Panc1 (cell line): ENCODE data around the gene BRSK1. TPM values are rescaled to one million over a fixed set of nuclear protein-coding genes. Genes with fewer than 3 reads are reported as not detected.

Experiments used
- ATAC-seq: fragments of 200-7000 bp; cut with Tn5 transposase; 2 replicates; pipeline ENCODE4 v1.9.1; 2020; ENCODE audit warnings: mild to moderate bottlenecking, moderate library complexity
- BruUV-seq: library from RNA; stranded (reverse); fragments of 400-500 nt; replicated peaks from 2 replicates; lab custom pipeline; 2021; lab: Mats Ljungman, UMichigan
- CTCF ChIA-PET: fragments of 300-600 bp; sonication (Branson Sonifier 250); formaldehyde crosslinking; loops from one replicate; lab custom pipeline; 2022; ENCODE audit warnings: antibody characterized with exemption; lab: Charles Lee
- POLR2A ChIA-PET: fragments of 300-600 bp; sonication (Branson Sonifier 250); formaldehyde crosslinking; loops from one replicate; lab custom pipeline; 2022; ENCODE audit warnings: antibody characterized with exemption; lab: Charles Lee
- DNase-seq: peaks from one replicate; pipeline ENCODE4 v3.0.0-alpha.2; 2010; ENCODE audit warnings: low read depth, low spot score
- H3K27ac ChIP-seq: 2 replicates; pipeline ENCODE4 v1.5.1; 2011; ENCODE audit warnings: mild to moderate bottlenecking, low read length, inconsistent platforms
- H3K27me3 ChIP-seq: fragments of 200-500 bp; sonication (Bioruptor generic); 2 replicates; pipeline ENCODE4 v1.6.0; 2014; ENCODE audit warnings: low read length, inconsistent platforms; ENCODE audit not compliant: control insufficient read depth, insufficient read depth
- H3K36me3 ChIP-seq: fragments of 200-500 bp; sonication (Bioruptor generic); 2 replicates; pipeline ENCODE4 v1.5.1; 2014; ENCODE audit warnings: inconsistent platforms, mild to moderate bottlenecking, low read length, moderate library complexity; ENCODE audit not compliant: control insufficient read depth, insufficient read depth
- H3K4me1 ChIP-seq: 2 replicates; pipeline ENCODE4 v1.5.1; 2011; ENCODE audit warnings: inconsistent platforms, mild to moderate bottlenecking, low read length, moderate library complexity; ENCODE audit not compliant: control insufficient read depth, insufficient read depth
- H3K4me3 ChIP-seq, 2 experiments: 2 replicates each; pipeline ENCODE4 v1.5.1; 2011 to 2012; ENCODE audit warnings: low read depth in 2 of 2, low read length in 2 of 2, mild to moderate bottlenecking in 2 of 2, inconsistent platforms in 1 of 2, moderate library complexity in 1 of 2
- H3K9me3 ChIP-seq: fragments of 200-500 bp; sonication (Bioruptor generic); 2 replicates; pipeline ENCODE4 v1.5.1; 2014; ENCODE audit warnings: low read depth, mild to moderate bottlenecking, inconsistent platforms, low read length, moderate library complexity; ENCODE audit not compliant: control insufficient read depth, insufficient read depth
- POLR2AphosphoS5 ChIP-seq: IDR thresholded peaks from 2 replicates; pipeline ENCODE4 v1.6.1; 2012; ENCODE audit warnings: mild to moderate bottlenecking, low read depth, low read length, moderate library complexity
- SIN3A ChIP-seq: IDR thresholded peaks from 2 replicates; pipeline ENCODE4 v1.6.1; 2012; ENCODE audit warnings: low read depth, mild to moderate bottlenecking, low read length, moderate library complexity, borderline replicate concordance; ENCODE audit not compliant: insufficient read depth
- TCF7L2 ChIP-seq: IDR thresholded peaks from 2 replicates; pipeline ENCODE4 v1.6.1; 2011; ENCODE audit warnings: mild to moderate bottlenecking, low read depth, low read length, inconsistent platforms
- in situ Hi-C: cut with HindIII; loops from 2 replicates; pipeline ENCODE4 v1.10.0; 2016; ENCODE audit warnings: low sequenced_read_pairs, low pct_unique_long_range_greater_than_20kb
- intact Hi-C: fragments of 100-400 bp; cut with micrococcal nuclease; formaldehyde crosslinking; loops from one replicate; pipeline ENCODE4 v1.10.0; 2022; ENCODE audit not compliant: unreplicated experiment
- total RNA-seq: library from RNA; stranded (reverse); gene quantifications from one replicate; pipeline ENCODE4 v1.2.1, GENCODE V29; 2021; ENCODE audit not compliant: unreplicated experiment
- TF ChIP-seq, protein P1 (sequence below): fragments of 450-650 bp; IDR thresholded peaks from 2 replicates; pipeline ENCODE4 v1.5.1; 2017; ENCODE audit warnings: mild to moderate bottlenecking
- TF ChIP-seq, protein P2 (sequence below), 2 experiments: IDR thresholded peaks; 2 replicates each; pipeline ENCODE4 v1.6.1; 2011 to 2012; ENCODE audit warnings: low read depth in 2 of 2, control low read depth in 1 of 2, low read length in 1 of 2, mild to moderate bottlenecking in 1 of 2, moderate library complexity in 1 of 2; ENCODE audit not compliant: insufficient read depth in 1 of 2

The BRSK1 gene
- total RNA-seq, 1 experiment from 2014 or later: 7.9 TPM

DNA sequence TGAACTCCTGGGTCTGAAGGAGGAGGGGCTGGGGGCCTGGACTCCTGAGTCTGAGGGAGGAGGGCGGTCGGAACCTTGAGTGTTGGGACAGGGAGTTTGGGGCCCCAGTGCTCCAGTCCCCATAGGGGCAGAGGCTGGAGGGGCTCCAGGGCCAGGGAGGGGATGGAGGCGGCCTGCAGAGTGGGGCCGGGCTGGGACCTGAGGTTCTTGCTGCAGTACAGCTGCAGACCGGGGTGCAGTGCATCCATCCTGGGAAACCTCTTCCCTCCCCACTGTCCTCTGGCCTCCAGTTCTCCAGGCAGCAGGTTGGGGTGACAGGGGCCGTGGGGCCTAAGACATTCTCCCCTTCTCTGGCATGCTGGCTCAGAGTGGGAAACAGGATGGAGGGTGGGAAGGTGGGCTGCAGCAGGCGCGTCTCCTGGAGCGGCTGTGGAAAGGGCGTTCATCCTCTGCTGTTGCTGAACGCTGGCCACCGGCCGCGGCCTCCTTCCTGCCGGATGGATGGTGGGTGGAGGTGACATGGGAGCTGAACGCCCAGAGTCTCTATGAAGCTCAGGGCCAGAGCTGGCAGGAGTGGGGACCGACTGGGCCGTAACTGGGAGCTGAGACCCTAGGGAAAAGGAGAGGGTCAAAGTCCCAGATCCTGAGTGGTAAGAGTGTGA, 1.6 kb downstream of the BRSK1 start:
- ATAC-seq: peak; percentile 43
- Histone ChIP-seq H3K4me3 (peak overlapping the region in 1 of 2 experiments; percentile 26; a peak in 3 of 4 replicates), H3K4me1 (peaks cover 19% of the 10 kb centered on the region), H3K27ac (no peak overlapping the region), H3K27me3 (no peaks in the 10 kb centered on the region), H3K9me3 (no peaks in the 10 kb centered on the region), H3K36me3 (no peaks in the 10 kb centered on the region)
- POLR2A ChIA-PET: interaction anchor here (0.7 kb wide), 1 partner anchor 78 kb away, joined by 12 read pairs; no protein-coding TSS in a partner anchor
- CTCF ChIA-PET: no interaction called here
- in situ Hi-C loops (no loop called here), intact Hi-C loops (no loop called here)
- no peak for DNase-seq
- no peak for TF ChIP-seq POLR2AphosphoS5
- TF ChIP-seq, protein P1, sequence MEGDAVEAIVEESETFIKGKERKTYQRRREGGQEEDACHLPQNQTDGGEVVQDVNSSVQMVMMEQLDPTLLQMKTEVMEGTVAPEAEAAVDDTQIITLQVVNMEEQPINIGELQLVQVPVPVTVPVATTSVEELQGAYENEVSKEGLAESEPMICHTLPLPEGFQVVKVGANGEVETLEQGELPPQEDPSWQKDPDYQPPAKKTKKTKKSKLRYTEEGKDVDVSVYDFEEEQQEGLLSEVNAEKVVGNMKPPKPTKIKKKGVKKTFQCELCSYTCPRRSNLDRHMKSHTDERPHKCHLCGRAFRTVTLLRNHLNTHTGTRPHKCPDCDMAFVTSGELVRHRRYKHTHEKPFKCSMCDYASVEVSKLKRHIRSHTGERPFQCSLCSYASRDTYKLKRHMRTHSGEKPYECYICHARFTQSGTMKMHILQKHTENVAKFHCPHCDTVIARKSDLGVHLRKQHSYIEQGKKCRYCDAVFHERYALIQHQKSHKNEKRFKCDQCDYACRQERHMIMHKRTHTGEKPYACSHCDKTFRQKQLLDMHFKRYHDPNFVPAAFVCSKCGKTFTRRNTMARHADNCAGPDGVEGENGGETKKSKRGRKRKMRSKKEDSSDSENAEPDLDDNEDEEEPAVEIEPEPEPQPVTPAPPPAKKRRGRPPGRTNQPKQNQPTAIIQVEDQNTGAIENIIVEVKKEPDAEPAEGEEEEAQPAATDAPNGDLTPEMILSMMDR: no peak
- no TSS peak for BruUV-seq

DNA sequence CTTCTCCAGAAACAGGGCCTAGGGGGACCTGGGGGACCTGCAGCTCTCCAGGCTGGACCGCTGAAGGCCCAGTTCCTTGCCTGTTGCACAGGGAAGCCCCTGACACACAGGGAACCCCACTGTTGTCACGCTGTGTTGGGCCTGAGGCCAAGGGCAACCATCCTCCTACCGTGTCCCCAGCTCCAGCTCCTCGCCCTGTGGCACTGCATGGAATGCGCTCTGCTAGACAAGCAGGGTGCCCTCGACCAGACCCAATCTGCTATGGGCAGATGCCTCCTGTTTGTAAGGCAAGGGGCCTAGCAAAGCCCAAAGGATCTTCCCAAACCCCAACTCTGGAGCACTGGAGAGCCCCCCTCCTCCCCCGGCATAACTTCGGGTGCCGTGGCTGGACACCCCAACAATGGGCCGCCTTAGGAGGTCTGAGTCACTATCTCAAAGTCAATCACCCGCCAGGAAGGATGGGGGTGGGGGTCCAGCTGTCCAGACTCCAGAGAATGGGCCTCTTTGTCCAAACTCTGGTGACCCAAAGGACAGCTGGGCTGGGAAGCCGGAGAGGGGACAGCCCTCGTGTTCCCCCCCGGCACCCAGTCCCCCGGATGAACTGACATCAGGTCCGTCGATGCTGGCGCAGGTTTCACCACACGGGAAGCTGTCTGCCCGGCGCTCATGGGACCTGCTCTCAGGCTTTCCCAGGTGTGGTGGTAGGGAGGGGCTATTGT, 3.7 kb downstream of the BRSK1 start:
- in situ Hi-C loops: no loop called here
- Histone ChIP-seq H3K36me3 (no peaks in the 10 kb centered on the region), H3K4me1 (peaks cover 10% of the 10 kb centered on the region), H3K27ac (no peak overlapping the region), H3K4me3 (no peak overlapping the region), H3K27me3 (no peaks in the 10 kb centered on the region), H3K9me3 (no peaks in the 10 kb centered on the region)
- ChIA-PET POLR2A (no interaction called here), CTCF (no interaction called here)
- ATAC-seq (no peak), DNase-seq (no peak)
- intact Hi-C loops: no loop called here
- no TSS peak for BruUV-seq
- TF ChIP-seq SIN3A (no peak), TCF7L2 (no peak), POLR2AphosphoS5 (no peak)
- TF ChIP-seq, protein P2, sequence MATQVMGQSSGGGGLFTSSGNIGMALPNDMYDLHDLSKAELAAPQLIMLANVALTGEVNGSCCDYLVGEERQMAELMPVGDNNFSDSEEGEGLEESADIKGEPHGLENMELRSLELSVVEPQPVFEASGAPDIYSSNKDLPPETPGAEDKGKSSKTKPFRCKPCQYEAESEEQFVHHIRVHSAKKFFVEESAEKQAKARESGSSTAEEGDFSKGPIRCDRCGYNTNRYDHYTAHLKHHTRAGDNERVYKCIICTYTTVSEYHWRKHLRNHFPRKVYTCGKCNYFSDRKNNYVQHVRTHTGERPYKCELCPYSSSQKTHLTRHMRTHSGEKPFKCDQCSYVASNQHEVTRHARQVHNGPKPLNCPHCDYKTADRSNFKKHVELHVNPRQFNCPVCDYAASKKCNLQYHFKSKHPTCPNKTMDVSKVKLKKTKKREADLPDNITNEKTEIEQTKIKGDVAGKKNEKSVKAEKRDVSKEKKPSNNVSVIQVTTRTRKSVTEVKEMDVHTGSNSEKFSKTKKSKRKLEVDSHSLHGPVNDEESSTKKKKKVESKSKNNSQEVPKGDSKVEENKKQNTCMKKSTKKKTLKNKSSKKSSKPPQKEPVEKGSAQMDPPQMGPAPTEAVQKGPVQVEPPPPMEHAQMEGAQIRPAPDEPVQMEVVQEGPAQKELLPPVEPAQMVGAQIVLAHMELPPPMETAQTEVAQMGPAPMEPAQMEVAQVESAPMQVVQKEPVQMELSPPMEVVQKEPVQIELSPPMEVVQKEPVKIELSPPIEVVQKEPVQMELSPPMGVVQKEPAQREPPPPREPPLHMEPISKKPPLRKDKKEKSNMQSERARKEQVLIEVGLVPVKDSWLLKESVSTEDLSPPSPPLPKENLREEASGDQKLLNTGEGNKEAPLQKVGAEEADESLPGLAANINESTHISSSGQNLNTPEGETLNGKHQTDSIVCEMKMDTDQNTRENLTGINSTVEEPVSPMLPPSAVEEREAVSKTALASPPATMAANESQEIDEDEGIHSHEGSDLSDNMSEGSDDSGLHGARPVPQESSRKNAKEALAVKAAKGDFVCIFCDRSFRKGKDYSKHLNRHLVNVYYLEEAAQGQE (IDR thresholded peaks at IDR 0.05; ENCODE audit: insufficient read depth in 1 of 2, low read depth in 2 of 2, low read length in 1 of 2): no peak
- TF ChIP-seq, protein P1: no peak
